Measurements from ENCODE around the gene IFI44. TPM values are rescaled to one million over a fixed set of nuclear protein-coding genes. Genes with fewer than 3 reads are reported as not detected.

IFI44 gene
- total and polyA plus RNA-seq, 2 donors (not counting 1 experiment from before 2014, with no cell fraction given) = 13.7 to 28.9 TPM

GRCh38 chr1:78672428-78672827 lies 22.8 kb downstream of the IFI44 start:
- Histone ChIP-seq H3K36me3 (ENCODE audit: control insufficient read depth, insufficient read depth, low read length) (no peaks in the 10 kb centered on the region), H3K9ac (ENCODE audit: insufficient read depth, low read length) (no peak overlapping the region), H3K27me3 (ENCODE audit: control insufficient read depth, insufficient read depth, low read length) (no peaks in the 10 kb centered on the region), H3K4me2 (ENCODE audit: extremely low read depth, insufficient read depth, low read length) (no peak overlapping the region), H3K27ac (ENCODE audit: insufficient read depth, low read length) (no peak overlapping the region), H3K9me3 (ENCODE audit: control insufficient read depth, insufficient read depth, low read depth, low read length) (no peaks in the 10 kb centered on the region), H3K4me3 (replicated peaks in 1 of 4; ENCODE audit: control extremely low read depth in 1 of 4, insufficient read depth in 1 of 4, low read depth in 3 of 4, low read length in 4 of 4) (no peak overlapping the region), H2AFZ (ENCODE audit: low read length) (no peak overlapping the region), H3K4me1 (ENCODE audit: control insufficient read depth, extremely low read depth, insufficient read depth, low read length) (no peaks in the 10 kb centered on the region), H3K79me2 (ENCODE audit: control insufficient read depth, insufficient read depth, low read length) (no peaks in the 10 kb centered on the region), H4K20me1 (ENCODE audit: control insufficient read depth, extremely low read depth, insufficient read depth, low read length) (no peaks in the 10 kb centered on the region)
- TF ChIP-seq CTCF (conservative IDR thresholded peaks at IDR 0.05 in 1 of 2, IDR thresholded peaks at IDR 0.05 in 1 of 2; ENCODE audit: low read depth in 1 of 2, low read length in 2 of 2) = no peak
- TF ChIP-seq EZH2 (IDR thresholded peaks at IDR 0.05; ENCODE audit: low read length, missing control alignments) = no peak
- no peak for DNase-seq (ENCODE audit: low read depth in 2 of 2)

DNA sequence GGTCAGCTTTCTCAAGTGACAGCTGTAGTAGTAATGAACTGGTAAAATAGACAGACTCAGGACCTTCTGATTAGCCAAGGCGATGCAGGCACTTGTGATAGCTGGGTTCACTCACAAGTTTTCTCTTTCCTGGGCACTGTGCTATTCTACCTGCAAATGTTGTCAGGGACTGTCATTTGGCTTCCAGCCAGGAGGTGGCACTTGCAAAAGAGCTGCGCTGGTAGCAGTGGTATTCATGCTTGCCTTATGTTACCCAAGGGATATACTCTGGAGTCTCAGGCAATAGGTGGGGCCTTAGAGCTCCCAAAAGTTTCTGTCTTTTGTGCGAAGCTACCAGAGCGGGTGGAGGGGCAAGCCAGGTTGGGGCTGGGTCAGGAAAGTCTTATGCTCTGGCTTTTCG lies 23.5 kb downstream of the IFI44 start:
- no peak overlapping the region for H3K4me2 ChIP-seq (ENCODE audit: extremely low read depth, insufficient read depth, low read length)
- H3K79me2 ChIP-seq (ENCODE audit: control insufficient read depth, insufficient read depth, low read length) = no peaks in the 10 kb centered on the region
- no peaks in the 10 kb centered on the region for H3K4me1 ChIP-seq (ENCODE audit: control insufficient read depth, extremely low read depth, insufficient read depth, low read length)
- no peaks in the 10 kb centered on the region for H3K27me3 ChIP-seq (ENCODE audit: control insufficient read depth, insufficient read depth, low read length)
- no peaks in the 10 kb centered on the region for H4K20me1 ChIP-seq (ENCODE audit: control insufficient read depth, extremely low read depth, insufficient read depth, low read length)
- DNase-seq (ENCODE audit: low read depth in 2 of 2) = no peak
- no peaks in the 10 kb centered on the region for H3K36me3 ChIP-seq (ENCODE audit: control insufficient read depth, insufficient read depth, low read length)
- H3K27ac ChIP-seq (ENCODE audit: insufficient read depth, low read length) = no peak overlapping the region
- H3K9ac ChIP-seq (ENCODE audit: insufficient read depth, low read length) = no peak overlapping the region
- no peak overlapping the region for H3K4me3 ChIP-seq (replicated peaks in 1 of 4; ENCODE audit: control extremely low read depth in 1 of 4, insufficient read depth in 1 of 4, low read depth in 3 of 4, low read length in 4 of 4)
- TF ChIP-seq CTCF (conservative IDR thresholded peaks at IDR 0.05 in 1 of 2, IDR thresholded peaks at IDR 0.05 in 1 of 2; ENCODE audit: low read depth in 1 of 2, low read length in 2 of 2) (no peak), EZH2 (IDR thresholded peaks at IDR 0.05; ENCODE audit: low read length, missing control alignments) (no peak)
- H2AFZ ChIP-seq (ENCODE audit: low read length) = no peak overlapping the region
- no peaks in the 10 kb centered on the region for H3K9me3 ChIP-seq (ENCODE audit: control insufficient read depth, insufficient read depth, low read depth, low read length)

DNA sequence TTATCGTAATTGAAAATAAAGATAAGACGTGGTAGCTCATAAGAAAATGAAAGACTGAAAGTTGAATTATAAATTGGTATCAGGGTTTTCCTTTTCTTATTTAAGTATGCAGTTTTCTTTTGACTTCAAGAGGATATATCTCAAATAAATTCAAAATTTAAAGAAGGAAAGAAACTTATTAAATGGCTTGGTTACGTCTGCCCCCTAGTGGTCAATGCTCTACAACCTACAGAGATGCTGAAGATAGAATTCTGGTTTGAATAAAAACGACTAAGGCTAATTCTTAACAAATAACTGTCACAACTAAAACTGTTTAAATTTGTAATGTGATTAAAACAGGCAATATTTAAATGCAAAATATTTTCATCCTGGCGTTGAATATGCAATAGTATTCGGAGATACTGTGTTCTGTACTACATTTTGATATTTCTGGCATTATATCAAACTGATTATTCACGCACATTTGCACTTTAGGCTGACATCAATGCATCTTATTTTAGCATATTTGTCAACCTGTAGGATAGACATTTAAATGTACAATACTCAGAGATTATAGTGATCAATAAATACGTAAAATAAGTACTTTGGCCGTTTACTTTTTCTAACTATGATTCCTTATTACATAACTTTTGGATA lies 26.8 kb downstream of the IFI44 start:
- peak; percentile 62 to 86 for DNase-seq (ENCODE audit: low read depth in 2 of 2)
- no peaks in the 10 kb centered on the region for H4K20me1 ChIP-seq (ENCODE audit: control insufficient read depth, extremely low read depth, insufficient read depth, low read length)
- no peaks in the 10 kb centered on the region for H3K36me3 ChIP-seq (ENCODE audit: control insufficient read depth, insufficient read depth, low read length)
- H3K9ac ChIP-seq (ENCODE audit: insufficient read depth, low read length) = no peak overlapping the region
- H3K79me2 ChIP-seq (ENCODE audit: control insufficient read depth, insufficient read depth, low read length) = no peaks in the 10 kb centered on the region
- no peak for TF ChIP-seq EZH2 (IDR thresholded peaks at IDR 0.05; ENCODE audit: low read length, missing control alignments)
- TF ChIP-seq CTCF (conservative IDR thresholded peaks at IDR 0.05 in 1 of 2, IDR thresholded peaks at IDR 0.05 in 1 of 2; ENCODE audit: low read depth in 1 of 2, low read length in 2 of 2) = peak; percentile 68 to 72
- H3K4me1 ChIP-seq (ENCODE audit: control insufficient read depth, extremely low read depth, insufficient read depth, low read length) = no peaks in the 10 kb centered on the region
- H3K4me2 ChIP-seq (ENCODE audit: extremely low read depth, insufficient read depth, low read length) = no peak overlapping the region
- H3K9me3 ChIP-seq (ENCODE audit: control insufficient read depth, insufficient read depth, low read depth, low read length) = no peaks in the 10 kb centered on the region
- H3K27ac ChIP-seq (ENCODE audit: insufficient read depth, low read length) = no peak overlapping the region
- H3K27me3 ChIP-seq (ENCODE audit: control insufficient read depth, insufficient read depth, low read length) = no peaks in the 10 kb centered on the region
- no peak overlapping the region for H3K4me3 ChIP-seq (replicated peaks in 1 of 4; ENCODE audit: control extremely low read depth in 1 of 4, insufficient read depth in 1 of 4, low read depth in 3 of 4, low read length in 4 of 4)
- H2AFZ ChIP-seq (ENCODE audit: low read length) = no peak overlapping the region
